Neuron (in vitro differentiated cells): ENCODE measurements around the gene PELI1.
"Not testable (repeated sequence)": the region's sequence is repeated elsewhere in the genome, so short reads cannot be mapped to it uniquely, and the experiment has no call there.

Source experiments
- H2AFZ ChIP-seq: one replicate; pipeline ENCODE4 v1.6.1; 2013; ENCODE audit warnings: low read depth, mild to moderate bottlenecking, inconsistent platforms, low read length, moderate library complexity
- H3K27me3 ChIP-seq: one replicate; pipeline ENCODE4 v1.6.1; 2013; ENCODE audit warnings: low read length; ENCODE audit not compliant: insufficient read depth
- H3K36me3 ChIP-seq: one replicate; pipeline ENCODE4 v1.6.1; 2013; ENCODE audit warnings: low read length; ENCODE audit not compliant: insufficient read depth
- H3K4me1 ChIP-seq: one replicate; pipeline ENCODE4 v1.6.1; 2013; ENCODE audit warnings: low read length; ENCODE audit not compliant: insufficient read depth
- H3K4me3 ChIP-seq: 2 replicates; pipeline ENCODE4 v1.5.1; 2013; ENCODE audit warnings: mild to moderate bottlenecking, low read length, moderate library complexity
- H3K9me3 ChIP-seq: one replicate; pipeline ENCODE4 v1.6.1; 2013; ENCODE audit warnings: low read length

The PELI1 gene

GRCh38 chr2:64085936-64086335 lies 58.3 kb downstream of the PELI1 start:
- Histone ChIP-seq H3K36me3 (peaks cover 2% of the 10 kb centered on the region), H3K27me3 (no peaks in the 10 kb centered on the region), H3K4me3 (no peak overlapping the region), H3K4me1 (no peaks in the 10 kb centered on the region), H3K9me3 (no peaks in the 10 kb centered on the region), H2AFZ (no peak overlapping the region)

GRCh38 chr2:64081046-64081445 lies 63.2 kb downstream of the PELI1 start:
- no peaks in the 10 kb centered on the region for H3K36me3 ChIP-seq
- H3K9me3 ChIP-seq = no peaks in the 10 kb centered on the region
- no peak overlapping the region for H2AFZ ChIP-seq
- H3K4me1 ChIP-seq = no peaks in the 10 kb centered on the region
- H3K4me3 ChIP-seq = no peak overlapping the region
- H3K27me3 ChIP-seq = no peaks in the 10 kb centered on the region

GRCh38 chr2:64080179-64080578 lies 64.0 kb downstream of the PELI1 start:
- H3K36me3 ChIP-seq = no peaks in the 10 kb centered on the region
- no peak overlapping the region for H3K4me3 ChIP-seq

DNA sequence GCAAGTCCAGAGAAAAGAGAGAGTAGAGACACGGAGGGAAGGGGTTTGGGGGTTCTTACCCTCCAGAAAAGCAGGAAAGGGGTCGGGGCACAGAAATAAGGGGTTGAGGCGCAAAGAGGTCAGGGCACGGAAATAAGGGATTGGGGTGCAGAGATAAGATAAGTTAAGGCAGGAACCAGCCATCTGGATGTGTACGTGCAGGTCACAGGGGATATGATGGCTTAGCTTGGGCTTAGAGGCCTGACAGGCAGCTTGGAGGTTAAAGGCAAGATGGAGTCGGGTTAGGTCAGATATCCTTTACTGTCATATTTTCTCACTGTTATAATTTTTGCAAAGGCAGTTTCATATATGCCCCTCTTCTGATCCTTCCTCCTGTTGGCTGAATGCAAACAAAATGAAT lies 64.5 kb downstream of the PELI1 start:
- H3K9me3 ChIP-seq, H3K27me3 ChIP-seq, H3K36me3 ChIP-seq, H2AFZ ChIP-seq, H3K4me3 ChIP-seq, H3K4me1 ChIP-seq: not testable (repeated sequence)

More at GRCh38 chr2:64080179-64080578, 64.0 kb downstream of the PELI1 start:
- no peaks in the 10 kb centered on the region for H3K27me3 ChIP-seq
- no peaks in the 10 kb centered on the region for H3K9me3 ChIP-seq
- no peaks in the 10 kb centered on the region for H3K4me1 ChIP-seq
- no peak overlapping the region for H2AFZ ChIP-seq

DNA sequence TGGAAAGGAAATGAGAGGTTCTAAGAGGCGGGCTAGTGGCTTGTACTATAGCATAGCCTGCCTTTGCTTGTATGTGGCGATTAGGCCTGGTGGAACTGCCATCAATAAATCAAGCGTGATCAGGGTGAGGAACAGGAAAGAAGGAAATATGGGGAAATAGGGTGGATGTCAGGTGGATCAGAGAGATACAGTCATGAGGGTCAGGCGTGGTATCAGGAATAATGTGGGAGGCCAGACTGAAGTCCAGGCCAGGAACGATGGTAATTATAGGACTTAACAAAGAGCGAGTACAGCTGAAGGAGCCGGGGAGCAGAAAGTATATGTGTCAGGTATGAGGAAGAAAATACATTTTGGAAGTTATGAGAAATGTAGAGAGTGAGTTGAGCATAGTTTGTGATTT lies 67.4 kb downstream of the PELI1 start:
- H3K36me3 ChIP-seq, H2AFZ ChIP-seq, H3K27me3 ChIP-seq, H3K9me3 ChIP-seq, H3K4me3 ChIP-seq, H3K4me1 ChIP-seq: not testable (repeated sequence)

- H3K4me3 ChIP-seq, H3K27me3 ChIP-seq, H3K4me1 ChIP-seq, H3K9me3 ChIP-seq, H3K36me3 ChIP-seq, H2AFZ ChIP-seq: not testable (repeated sequence)
Observed at GRCh38 chr2:64074616-64075015, 69.6 kb downstream of the PELI1 start.

- peaks cover 16% of the 10 kb centered on the region for H3K4me1 ChIP-seq
- no peak overlapping the region for H2AFZ ChIP-seq
- no peak overlapping the region for H3K4me3 ChIP-seq
- H3K9me3 ChIP-seq = no peaks in the 10 kb centered on the region
- H3K27me3 ChIP-seq = no peaks in the 10 kb centered on the region
- no peaks in the 10 kb centered on the region for H3K36me3 ChIP-seq
Observed at GRCh38 chr2:64067326-64067725, 76.9 kb downstream of the PELI1 start.

- Histone ChIP-seq H3K9me3 (no peaks in the 10 kb centered on the region), H3K27me3 (no peaks in the 10 kb centered on the region), H2AFZ (no peak overlapping the region), H3K4me3 (no peak overlapping the region), H3K4me1 (peaks cover 16% of the 10 kb centered on the region), H3K36me3 (no peaks in the 10 kb centered on the region)
Observed at GRCh38 chr2:64065516-64065915, 78.7 kb downstream of the PELI1 start.

- H3K4me3 ChIP-seq = peak overlapping the region; percentile 8
- no peaks in the 10 kb centered on the region for H3K36me3 ChIP-seq
- H3K9me3 ChIP-seq = no peaks in the 10 kb centered on the region
- H3K4me1 ChIP-seq = peaks cover 16% of the 10 kb centered on the region
- peak overlapping the region; percentile 59 for H2AFZ ChIP-seq
- no peaks in the 10 kb centered on the region for H3K27me3 ChIP-seq
Observed at GRCh38 chr2:64063924-64064331, 80.3 kb downstream of the PELI1 start.

DNA sequence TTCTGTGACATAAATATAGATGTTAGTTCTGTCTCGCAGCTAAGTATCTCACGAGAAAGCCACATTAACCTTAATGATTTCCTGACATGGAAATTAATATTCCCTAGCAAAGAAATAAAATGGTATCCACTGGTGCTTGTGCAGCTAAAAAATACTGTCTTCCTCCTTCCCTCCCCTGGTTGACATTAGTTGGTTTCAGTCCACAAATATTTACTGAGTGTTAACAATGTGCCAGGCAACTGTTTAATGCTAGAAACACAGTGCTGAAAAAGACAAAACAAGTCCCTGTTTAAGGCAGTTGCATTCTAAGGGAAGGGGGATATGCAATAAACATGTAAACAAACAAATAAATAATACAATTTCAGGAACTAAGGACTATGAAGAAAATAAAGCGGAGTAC lies 80.8 kb downstream of the PELI1 start:
- H3K4me3 ChIP-seq = no peak overlapping the region
- peak overlapping the region; percentile 59 for H2AFZ ChIP-seq
- H3K4me1 ChIP-seq = peaks cover 16% of the 10 kb centered on the region
- no peaks in the 10 kb centered on the region for H3K36me3 ChIP-seq
- no peaks in the 10 kb centered on the region for H3K9me3 ChIP-seq
- H3K27me3 ChIP-seq = no peaks in the 10 kb centered on the region

GRCh38 chr2:64062840-64063239 lies 81.4 kb downstream of the PELI1 start:
- no peaks in the 10 kb centered on the region for H3K27me3 ChIP-seq
- H3K4me1 ChIP-seq = peaks cover 16% of the 10 kb centered on the region
- no peaks in the 10 kb centered on the region for H3K36me3 ChIP-seq
- no peak overlapping the region for H3K4me3 ChIP-seq
- H2AFZ ChIP-seq = no peak overlapping the region
- H3K9me3 ChIP-seq = no peaks in the 10 kb centered on the region

DNA sequence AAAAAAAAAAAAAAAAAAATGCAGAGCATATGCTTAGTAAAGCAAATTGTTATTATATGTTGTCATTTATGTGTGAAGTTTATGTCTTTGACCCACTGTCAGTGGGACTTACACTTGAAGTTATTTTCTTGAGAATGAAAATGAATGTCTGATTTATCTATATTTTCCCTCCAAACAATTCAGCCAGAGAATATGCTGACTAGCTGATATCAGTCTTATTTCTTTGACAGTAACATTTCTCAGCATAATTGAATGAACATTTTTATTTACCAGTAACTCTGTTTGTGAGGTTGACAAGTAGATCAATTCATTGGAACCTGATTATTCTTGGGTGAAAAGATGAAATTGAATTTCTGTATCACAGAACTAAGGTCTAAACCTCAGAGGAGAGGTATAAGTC lies 85.0 kb downstream of the PELI1 start:
- Histone ChIP-seq H2AFZ (no peak overlapping the region), H3K27me3 (no peaks in the 10 kb centered on the region), H3K9me3 (no peaks in the 10 kb centered on the region), H3K36me3 (no peaks in the 10 kb centered on the region), H3K4me1 (peaks cover 11% of the 10 kb centered on the region), H3K4me3 (no peak overlapping the region)

DNA sequence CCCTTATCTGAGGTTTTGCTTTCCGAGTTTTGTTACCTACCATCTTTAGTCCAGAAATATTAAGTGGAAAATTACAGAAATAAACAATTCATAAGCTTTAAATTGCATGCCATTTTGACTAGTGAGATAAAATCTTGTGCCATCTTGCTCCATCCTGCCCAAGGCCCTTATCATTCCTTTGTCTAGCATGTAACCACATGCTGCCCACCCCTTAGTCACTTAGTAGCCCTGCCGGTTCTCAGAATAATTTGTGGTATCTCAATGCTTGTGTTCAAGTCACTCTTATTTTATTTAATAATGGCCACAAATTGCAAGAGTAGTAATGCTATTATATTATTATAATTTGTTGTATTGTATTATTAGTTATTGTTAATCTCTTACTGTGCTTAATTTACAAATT lies 88.2 kb downstream of the PELI1 start:
- H3K36me3 ChIP-seq = no peaks in the 10 kb centered on the region
- no peak overlapping the region for H3K4me3 ChIP-seq
- peaks cover 8% of the 10 kb centered on the region for H3K4me1 ChIP-seq
- no peak overlapping the region for H2AFZ ChIP-seq
- no peaks in the 10 kb centered on the region for H3K27me3 ChIP-seq
- H3K9me3 ChIP-seq = no peaks in the 10 kb centered on the region

DNA sequence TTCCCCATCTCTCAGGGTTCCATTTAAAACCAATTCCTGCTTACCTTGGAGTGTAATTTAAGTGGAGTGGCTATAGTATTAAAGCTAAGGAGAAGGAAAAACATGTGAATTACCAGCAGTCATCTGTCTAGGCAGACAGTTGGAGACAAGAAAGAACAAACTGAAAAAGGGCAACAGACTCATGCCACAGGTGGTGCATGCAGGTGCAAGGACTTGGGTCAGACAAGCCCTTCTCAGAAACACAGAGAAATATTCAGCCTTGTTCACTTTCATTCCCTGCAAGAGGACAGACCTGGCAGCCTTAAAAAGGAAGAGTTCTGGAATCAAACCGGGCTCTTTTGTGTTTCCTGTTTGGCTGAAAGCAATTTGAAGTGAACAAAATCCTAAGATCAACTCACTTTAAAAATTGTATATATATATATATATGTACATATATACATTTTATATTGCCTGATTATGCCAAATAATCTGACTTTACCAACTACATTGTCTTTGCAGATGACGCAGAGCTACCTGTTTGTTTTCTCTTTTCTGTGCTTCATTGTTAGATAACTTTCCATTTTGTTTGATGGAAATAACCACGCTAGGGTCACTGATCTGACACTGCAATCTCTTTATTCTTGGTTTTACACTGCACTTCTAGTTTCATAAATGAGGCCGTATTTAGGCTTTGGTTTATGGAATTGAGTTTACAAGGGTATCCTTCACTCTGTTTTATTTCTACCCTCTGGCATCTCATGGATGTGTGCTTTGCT lies 89.9 kb downstream of the PELI1 start:
- H3K4me1 ChIP-seq = peaks cover 8% of the 10 kb centered on the region
- no peaks in the 10 kb centered on the region for H3K9me3 ChIP-seq
- H3K36me3 ChIP-seq = no peaks in the 10 kb centered on the region
- H3K27me3 ChIP-seq = no peaks in the 10 kb centered on the region
- H3K4me3 ChIP-seq = no peak overlapping the region
- H2AFZ ChIP-seq = no peak overlapping the region
